Stimulated activated CD4-positive, alpha-beta T cell treated with anti-CD3 and anti-CD28 coated beads, Interleukin-1b, Interleukin-23, amount 100 ng/mL, for 48 hours (primary cell): ENCODE results near the gene ZBTB12.
"Not testable (repeated sequence)": the region's sequence is repeated elsewhere in the genome, so short reads cannot be mapped to it uniquely, and the experiment has no call there.

Experiments used
- DNase-seq: peaks from one replicate; pipeline ENCODE4 v3.0.0-alpha.2; 2020

The ZBTB12 gene, protein sequence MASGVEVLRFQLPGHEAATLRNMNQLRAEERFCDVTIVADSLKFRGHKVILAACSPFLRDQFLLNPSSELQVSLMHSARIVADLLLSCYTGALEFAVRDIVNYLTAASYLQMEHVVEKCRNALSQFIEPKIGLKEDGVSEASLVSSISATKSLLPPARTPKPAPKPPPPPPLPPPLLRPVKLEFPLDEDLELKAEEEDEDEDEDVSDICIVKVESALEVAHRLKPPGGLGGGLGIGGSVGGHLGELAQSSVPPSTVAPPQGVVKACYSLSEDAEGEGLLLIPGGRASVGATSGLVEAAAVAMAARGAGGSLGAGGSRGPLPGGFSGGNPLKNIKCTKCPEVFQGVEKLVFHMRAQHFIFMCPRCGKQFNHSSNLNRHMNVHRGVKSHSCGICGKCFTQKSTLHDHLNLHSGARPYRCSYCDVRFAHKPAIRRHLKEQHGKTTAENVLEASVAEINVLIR

GRCh38 chr6:31901953-31902643 is at the start of gene ZBTB12:
Gene ZBTB12, minus strand, starts transcription at chr6:31902086. Its CDS starts 781 bp downstream, at chr6:31901305.
- peak; percentile 86 for DNase-seq

GRCh38 chr6:31949926-31950548 is 48.2 kb upstream of the ZBTB12 start:
- DNase-seq = no peak

DNA sequence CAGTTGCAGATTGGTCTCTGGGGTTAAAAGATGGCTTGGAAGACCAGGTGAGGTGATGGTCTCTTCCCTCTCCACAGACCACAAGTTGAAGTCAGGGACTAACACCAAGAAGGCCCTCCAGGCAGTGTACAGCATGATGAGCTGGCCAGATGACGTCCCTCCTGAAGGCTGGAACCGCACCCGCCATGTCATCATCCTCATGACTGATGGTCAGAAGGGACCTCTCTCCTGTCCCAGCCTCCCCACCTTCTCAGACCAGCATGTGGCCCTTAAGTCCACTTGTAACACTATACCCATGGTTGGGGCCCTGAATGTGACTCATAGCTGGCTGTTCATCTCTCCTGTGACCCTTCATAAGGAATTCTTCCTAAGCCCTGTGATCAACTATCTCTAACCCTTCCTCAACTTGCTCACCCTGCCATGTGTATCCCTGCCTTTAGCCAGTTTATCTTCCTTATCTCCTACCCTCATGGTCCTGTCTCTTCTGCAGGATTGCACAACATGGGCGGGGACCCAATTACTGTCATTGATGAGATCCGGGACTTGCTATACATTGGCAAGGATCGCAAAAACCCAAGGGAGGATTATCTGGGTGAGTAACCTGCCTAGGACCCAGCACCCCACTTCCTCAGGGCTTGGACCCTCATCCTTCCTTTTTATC is 47.0 kb upstream of the ZBTB12 start:
- DNase-seq = no peak

GRCh38 chr6:31948306-31948705 is 46.4 kb upstream of the ZBTB12 start:
- DNase-seq = no peak

DNA sequence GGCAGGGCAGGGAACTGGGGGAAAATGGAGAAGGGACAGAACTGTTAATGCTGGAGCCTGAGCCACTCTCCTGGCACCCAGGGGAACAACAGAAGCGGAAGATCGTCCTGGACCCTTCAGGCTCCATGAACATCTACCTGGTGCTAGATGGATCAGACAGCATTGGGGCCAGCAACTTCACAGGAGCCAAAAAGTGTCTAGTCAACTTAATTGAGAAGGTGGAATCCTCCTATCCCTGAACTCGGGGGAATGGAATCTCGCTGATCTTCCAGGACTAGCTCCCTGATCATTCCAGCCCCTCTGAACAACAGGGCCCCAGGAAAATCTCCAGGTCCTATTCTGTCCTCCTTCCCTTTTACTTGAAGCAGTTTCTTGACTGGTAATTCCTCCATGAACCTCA is 46.0 kb upstream of the ZBTB12 start:
- no peak for DNase-seq

DNA sequence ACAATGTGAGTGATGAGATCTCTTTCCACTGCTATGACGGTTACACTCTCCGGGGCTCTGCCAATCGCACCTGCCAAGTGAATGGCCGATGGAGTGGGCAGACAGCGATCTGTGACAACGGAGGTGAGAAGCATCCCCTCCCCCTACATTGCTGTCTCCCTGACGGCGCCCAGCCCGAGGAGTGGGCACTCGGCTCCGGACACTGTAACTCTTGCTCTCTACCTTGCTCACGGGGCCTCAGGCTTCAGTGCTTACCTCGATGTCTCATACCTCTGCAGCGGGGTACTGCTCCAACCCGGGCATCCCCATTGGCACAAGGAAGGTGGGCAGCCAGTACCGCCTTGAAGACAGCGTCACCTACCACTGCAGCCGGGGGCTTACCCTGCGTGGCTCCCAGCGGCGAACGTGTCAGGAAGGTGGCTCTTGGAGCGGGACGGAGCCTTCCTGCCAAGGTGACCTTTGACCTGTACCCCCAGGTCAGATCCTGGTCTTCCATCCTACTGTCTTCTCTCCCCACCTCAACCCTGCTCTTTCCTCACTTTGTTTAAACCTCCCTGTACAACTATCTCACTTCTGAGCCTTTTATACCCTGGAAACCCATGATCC is 45.3 kb upstream of the ZBTB12 start:
- no peak for DNase-seq

- no peak for DNase-seq
Observed at GRCh38 chr6:31946370-31946885, 44.5 kb upstream of the ZBTB12 start.

DNA sequence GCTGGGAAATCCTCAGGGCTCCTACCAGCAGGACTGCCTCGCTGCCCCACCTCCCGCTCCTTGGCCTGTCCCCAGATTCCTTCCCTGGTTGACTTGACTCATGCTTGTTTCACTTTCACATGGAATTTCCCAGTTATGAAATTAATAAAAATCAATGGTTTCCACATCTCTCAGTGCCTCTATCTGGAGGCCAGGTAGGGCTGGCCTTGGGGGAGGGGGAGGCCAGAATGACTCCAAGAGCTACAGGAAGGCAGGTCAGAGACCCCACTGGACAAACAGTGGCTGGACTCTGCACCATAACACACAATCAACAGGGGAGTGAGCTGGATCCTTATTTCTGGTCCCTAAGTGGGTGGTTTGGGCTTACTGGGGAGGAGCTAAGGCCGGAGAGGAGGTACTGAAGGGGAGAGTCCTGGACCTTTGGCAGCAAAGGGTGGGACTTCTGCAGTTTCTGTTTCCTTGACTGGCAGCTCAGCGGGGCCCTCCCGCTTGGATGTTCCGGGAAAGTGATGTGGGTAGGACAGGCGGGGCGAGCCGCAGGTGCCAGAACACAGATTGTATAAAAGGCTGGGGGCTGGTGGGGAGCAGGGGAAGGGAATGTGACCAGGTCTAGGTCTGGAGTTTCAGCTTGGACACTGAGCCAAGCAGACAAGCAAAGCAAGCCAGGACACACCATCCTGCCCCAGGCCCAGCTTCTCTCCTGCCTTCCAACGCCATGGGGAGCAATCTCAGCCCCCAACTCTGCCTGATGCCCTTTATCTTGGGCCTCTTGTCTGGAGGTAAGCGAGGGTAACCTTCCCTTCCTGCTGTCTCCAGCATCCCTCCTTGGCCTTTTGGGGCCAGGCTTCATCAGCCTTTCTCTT is 43.9 kb upstream of the ZBTB12 start, which contains the start of gene CFB:
Gene CFB, plus strand, starts transcription at position 589 of the 863 bp plus-strand sequence. Its CDS starts 127 bp downstream, at position 716.
- DNase-seq = no peak

- DNase-seq = no peak
Observed at GRCh38 chr6:31945154-31945506, 43.2 kb upstream of the ZBTB12 start.

DNA sequence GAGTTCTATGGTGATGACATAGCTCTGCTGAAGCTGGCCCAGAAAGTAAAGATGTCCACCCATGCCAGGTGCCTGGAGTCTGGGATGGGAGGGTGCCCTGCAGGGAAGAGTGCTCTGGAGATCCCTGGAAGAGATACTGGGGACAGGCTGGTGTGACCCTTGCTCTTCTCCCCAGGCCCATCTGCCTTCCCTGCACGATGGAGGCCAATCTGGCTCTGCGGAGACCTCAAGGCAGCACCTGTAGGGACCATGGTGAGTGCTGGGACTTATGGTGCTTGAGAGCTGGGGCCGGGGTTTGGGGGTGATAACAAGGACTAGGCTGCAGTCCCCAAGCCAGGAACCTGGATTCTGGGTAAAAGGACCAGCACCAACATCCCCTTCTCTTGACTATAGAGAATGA is 41.9 kb upstream of the ZBTB12 start:
- no peak for DNase-seq

- DNase-seq = no peak
Observed at GRCh38 chr6:31940256-31940664, 38.4 kb upstream of the ZBTB12 start.

- DNase-seq = no peak
Observed at GRCh38 chr6:31935823-31936222, 33.9 kb upstream of the ZBTB12 start.

DNA sequence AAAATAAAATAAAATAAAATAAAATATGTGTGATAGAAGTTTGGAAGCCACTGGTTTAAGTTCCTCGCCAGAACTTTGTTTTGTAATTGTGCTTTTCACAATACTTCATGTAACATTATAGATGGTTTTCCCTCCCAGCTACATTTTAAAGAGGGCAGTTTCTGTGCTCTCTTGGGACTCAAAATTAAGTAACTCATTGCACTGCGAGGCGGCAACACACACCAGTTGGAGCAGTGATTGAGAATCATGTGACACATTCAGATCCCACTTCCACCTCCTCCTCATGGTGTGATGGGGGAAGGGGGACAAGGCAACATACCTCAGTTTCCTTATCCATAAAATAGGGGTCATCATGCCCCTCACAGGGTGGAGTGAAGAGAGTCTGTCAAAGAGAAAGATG is 33.1 kb upstream of the ZBTB12 start:
- DNase-seq = no peak

DNA sequence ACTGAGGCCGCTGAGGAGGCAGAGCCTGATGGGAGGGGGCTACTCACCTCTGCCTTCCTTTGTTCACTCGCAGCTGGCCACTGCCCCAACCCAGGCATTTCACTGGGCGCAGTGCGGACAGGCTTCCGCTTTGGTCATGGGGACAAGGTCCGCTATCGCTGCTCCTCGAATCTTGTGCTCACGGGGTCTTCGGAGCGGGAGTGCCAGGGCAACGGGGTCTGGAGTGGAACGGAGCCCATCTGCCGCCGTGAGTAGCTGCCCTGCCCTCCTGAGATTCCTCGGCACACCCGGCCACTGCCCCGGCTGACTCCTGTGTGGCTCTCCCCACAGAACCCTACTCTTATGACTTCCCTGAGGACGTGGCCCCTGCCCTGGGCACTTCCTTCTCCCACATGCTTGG is 31.7 kb upstream of the ZBTB12 start:
- no peak for DNase-seq

GRCh38 chr6:31932137-31932536 is 30.3 kb upstream of the ZBTB12 start:
- DNase-seq = not testable (repeated sequence)

GRCh38 chr6:31930962-31931361 is 29.1 kb upstream of the ZBTB12 start:
- no peak for DNase-seq

- DNase-seq = no peak
Observed at GRCh38 chr6:31928672-31928939, 26.7 kb upstream of the ZBTB12 start.

DNA sequence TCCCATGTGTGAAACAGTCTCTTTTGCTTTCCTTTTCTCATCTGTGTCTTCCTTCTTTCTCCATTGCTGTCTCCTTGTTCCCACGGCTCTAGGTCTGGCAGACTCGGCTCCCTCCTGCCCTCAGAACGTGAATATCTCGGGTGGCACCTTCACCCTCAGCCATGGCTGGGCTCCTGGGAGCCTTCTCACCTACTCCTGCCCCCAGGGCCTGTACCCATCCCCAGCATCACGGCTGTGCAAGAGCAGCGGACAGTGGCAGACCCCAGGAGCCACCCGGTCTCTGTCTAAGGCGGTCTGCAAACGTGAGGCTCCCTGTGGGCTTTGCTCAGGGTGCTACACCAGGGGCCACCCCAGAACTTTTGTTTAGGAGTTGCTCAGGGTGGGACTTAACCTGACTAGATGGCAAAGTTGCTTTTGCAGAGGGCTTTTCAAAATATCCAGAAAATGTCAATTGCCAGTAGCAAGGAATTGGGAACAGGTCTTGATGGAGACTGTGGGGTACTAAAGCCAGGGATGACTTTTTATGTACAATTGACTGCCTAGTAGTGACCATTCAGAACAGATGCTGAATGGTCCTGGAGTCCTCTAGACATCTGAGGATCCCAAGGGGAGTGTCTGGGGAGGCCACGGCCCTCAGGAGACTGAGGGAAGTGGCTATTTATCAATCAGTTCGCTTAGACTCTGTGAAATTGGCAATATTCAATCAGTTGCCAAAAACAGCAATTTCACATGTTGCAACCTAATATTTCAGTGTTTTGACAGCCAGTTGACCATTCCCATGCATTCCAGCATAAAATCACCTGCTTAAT is 26.2 kb upstream of the ZBTB12 start:
- DNase-seq = no peak

DNA sequence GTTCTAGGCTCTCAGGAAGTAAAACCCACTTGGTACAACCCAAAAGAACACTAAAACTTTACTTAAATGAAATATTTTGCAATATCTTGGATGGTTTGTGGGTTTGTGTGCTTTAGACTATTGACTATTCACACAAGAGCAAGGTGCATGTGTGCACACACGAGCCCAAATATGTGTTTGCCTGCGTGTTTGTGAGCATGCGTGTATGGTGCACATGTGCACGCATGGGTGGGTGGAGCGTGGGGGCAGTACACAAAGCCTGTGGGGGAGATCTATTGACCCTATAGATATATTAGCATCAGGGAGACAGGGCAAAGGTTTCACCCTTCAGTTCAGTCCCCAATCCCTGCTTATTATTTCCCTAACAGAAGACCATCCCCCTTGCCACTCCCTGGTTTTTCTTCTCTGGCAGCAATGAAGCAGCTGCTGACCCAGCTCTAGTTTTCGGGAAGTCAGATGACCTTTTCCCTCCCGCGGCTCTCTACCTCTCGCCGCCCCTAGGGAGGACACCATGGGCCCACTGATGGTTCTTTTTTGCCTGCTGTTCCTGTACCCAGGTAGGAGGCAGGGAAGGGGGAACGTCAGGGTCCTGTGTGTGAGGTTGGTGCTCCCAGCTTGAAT is 25.5 kb upstream of the ZBTB12 start, which contains the start of gene C2:
Gene C2, plus strand, starts transcription at position 476 of the 621 bp plus-strand sequence. Its CDS starts 36 bp downstream, at position 512.
- no peak for DNase-seq

- DNase-seq = no peak
Observed at GRCh38 chr6:31922942-31923341, 21.1 kb upstream of the ZBTB12 start.
